Skeletal muscle tissue (tissue), 4 donors: ENCODE results near the gene DTNB. TPM values are rescaled to one million over a fixed set of nuclear protein-coding genes. Genes with fewer than 3 reads are reported as not detected.

Experiments used
- H3K27ac ChIP-seq: one replicate; pipeline ENCODE4 v1.7.0; 2013; ENCODE audit warnings: mild to moderate bottlenecking, low read depth, low read length, inconsistent platforms
- H3K27me3 ChIP-seq, 3 donors: one replicate each; pipeline ENCODE4 v1.7.0; 2013; ENCODE audit warnings: low read length in 3 of 3; ENCODE audit not compliant: control insufficient read depth in 3 of 3, insufficient read depth in 3 of 3
- H3K36me3 ChIP-seq, 3 donors: one replicate each; pipeline ENCODE4 v1.7.0; 2013; ENCODE audit warnings: low read length in 3 of 3; ENCODE audit not compliant: control insufficient read depth in 3 of 3, insufficient read depth in 3 of 3
- H3K4me1 ChIP-seq, 3 donors: one replicate each; pipeline ENCODE4 v1.7.0; 2013; ENCODE audit warnings: low read length in 3 of 3, mild to moderate bottlenecking in 3 of 3; ENCODE audit not compliant: control insufficient read depth in 3 of 3, insufficient read depth in 3 of 3
- H3K4me3 ChIP-seq, 3 donors: one replicate each; pipeline ENCODE4 v1.7.0; 2013; ENCODE audit warnings: low read length in 3 of 3
- H3K9ac ChIP-seq, 3 donors: one replicate each; pipeline ENCODE4 v1.7.0; 2013; ENCODE audit warnings: low read length in 3 of 3, mild to moderate bottlenecking in 3 of 3, moderate library complexity in 2 of 3, low read depth in 1 of 3
- H3K9me3 ChIP-seq, 3 donors: one replicate each; pipeline ENCODE4 v1.7.0; 2013; ENCODE audit warnings: low read length in 3 of 3; ENCODE audit not compliant: control insufficient read depth in 3 of 3
- total RNA-seq: library from RNA; depleted of rRNA; stranded (reverse); fragments of >200 nt; gene quantifications from one replicate; pipeline ENCODE4 v1.2.3, GENCODE V29; 2014
- donor health status: Osteomylitis.

DTNB gene
- total RNA-seq, 1 donor from 2014 or later = 3.1 TPM

DNA sequence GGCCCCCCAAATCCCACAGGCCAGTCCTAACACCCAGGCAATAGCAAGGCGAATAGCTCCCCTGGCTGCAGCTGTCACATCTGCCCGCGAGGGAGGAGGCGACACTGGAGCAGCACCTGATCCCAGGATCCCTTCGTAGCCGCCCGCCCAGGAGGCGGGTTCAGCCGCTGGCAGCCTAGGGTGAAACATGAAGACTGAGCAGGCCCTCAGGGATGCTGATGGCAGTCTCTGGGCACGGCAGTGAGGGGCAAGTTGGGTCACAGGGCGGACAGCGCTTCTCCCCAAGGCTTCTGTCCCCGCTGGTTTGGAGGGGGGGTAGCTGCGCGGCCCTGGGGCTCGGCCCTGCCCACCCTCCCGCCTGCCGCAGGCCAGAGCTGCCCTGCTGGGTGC lies 333.6 kb downstream of the DTNB start:
- H3K36me3 ChIP-seq = peaks cover 0 to 4% (median 0%) of the 10 kb centered on the region in 3 donors
- no peaks in the 10 kb centered on the region for H3K9me3 ChIP-seq
- H3K4me1 ChIP-seq = peaks cover 53 to 61% (median 56%) of the 10 kb centered on the region in 3 donors
- H3K27ac ChIP-seq = peak overlapping the region; percentile 88
- H3K4me3 ChIP-seq = peak overlapping the region; percentile 43 to 74 (median 72)
- H3K9ac ChIP-seq = peak overlapping the region; percentile 65 to 92 (median 75)
- H3K27me3 ChIP-seq = no peaks in the 10 kb centered on the region

DNA sequence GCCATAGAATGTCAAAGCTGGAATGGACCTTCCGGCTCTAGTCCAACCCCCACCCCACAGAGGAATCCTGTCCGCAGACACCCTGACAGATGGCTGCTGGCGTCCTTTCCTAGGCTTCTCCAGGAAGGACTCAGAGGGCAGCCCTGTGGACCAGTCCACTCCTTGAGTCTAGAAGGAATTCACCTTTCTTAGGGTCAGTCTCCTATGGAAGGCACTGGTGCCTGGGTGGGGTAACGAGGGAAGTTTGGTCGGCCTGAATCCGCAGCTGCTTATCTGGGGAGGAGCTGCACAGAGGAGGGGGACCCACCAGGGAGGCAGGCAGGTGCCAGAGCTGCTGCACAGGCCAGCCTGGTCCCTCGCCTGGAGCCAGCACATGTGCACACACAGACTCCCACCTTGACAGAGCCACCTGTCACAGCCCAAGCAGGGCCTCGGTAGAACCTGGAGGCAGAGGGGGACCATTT lies 334.1 kb downstream of the DTNB start:
- Histone ChIP-seq H3K9ac (peak overlapping the region; percentile 65 to 92 (median 75)), H3K4me1 (peaks cover 55 to 64% (median 58%) of the 10 kb centered on the region in 3 donors), H3K9me3 (no peaks in the 10 kb centered on the region), H3K4me3 (peak overlapping the region; percentile 41 to 74 (median 72)), H3K36me3 (peaks cover 0 to 4% (median 0%) of the 10 kb centered on the region in 3 donors), H3K27me3 (no peaks in the 10 kb centered on the region), H3K27ac (peak overlapping the region; percentile 88)

DNA sequence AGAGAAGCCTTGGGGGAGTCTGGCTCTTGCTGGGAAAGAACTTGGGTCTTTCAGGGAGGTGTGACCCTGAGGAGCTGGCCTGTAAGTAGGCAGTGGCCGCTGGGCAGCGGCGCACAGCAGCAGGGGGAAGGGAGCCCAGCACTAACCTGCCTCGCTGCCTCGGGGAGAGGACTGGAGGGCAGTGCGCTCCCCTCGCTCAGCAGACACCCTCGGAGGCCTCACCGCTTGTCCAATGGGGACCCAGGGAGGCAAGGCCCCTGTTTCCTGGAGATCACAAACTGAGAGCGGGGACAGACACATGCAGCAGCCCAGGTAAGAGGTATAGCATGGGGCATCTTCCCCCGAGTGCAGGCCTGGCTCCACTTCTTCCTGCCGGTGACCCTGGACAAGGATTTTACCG lies 335.0 kb downstream of the DTNB start:
- Histone ChIP-seq H3K4me1 (peaks cover 63 to 72% (median 67%) of the 10 kb centered on the region in 3 donors), H3K27me3 (no peaks in the 10 kb centered on the region), H3K4me3 (peak overlapping the region in 2 of 3 donors; percentile 24 to 29), H3K36me3 (peaks cover 0 to 4% (median 0%) of the 10 kb centered on the region in 3 donors), H3K27ac (peak overlapping the region; percentile 88), H3K9me3 (no peaks in the 10 kb centered on the region), H3K9ac (peak overlapping the region; percentile 65 to 92 (median 75))

DNA sequence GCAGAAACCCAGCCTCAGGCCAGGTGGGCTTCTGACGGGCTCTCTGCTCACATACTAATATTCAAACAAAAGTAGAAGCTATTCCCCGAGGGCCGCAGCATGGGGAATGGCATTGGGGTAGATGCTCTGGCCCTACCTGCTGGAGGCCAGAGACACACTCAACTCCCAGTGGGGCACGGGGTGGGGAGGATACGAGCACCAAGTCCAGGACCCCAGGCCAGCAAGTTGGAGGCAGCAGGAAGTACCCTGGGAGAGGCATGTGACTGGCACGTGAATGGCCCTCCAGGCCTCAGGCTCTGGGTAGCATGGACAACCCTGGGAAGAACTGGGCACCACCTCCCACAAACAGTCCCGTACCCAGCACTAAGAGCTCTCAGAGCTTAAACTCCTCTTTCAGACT lies 335.5 kb downstream of the DTNB start:
- Histone ChIP-seq H3K36me3 (peaks cover 0 to 4% (median 0%) of the 10 kb centered on the region in 3 donors), H3K9me3 (no peaks in the 10 kb centered on the region), H3K27ac (peak overlapping the region; percentile 88), H3K27me3 (no peaks in the 10 kb centered on the region), H3K4me3 (no peak overlapping the region), H3K9ac (peak overlapping the region in 2 of 3 donors; percentile 22 to 92), H3K4me1 (peaks cover 66 to 76% (median 70%) of the 10 kb centered on the region in 3 donors)

DNA sequence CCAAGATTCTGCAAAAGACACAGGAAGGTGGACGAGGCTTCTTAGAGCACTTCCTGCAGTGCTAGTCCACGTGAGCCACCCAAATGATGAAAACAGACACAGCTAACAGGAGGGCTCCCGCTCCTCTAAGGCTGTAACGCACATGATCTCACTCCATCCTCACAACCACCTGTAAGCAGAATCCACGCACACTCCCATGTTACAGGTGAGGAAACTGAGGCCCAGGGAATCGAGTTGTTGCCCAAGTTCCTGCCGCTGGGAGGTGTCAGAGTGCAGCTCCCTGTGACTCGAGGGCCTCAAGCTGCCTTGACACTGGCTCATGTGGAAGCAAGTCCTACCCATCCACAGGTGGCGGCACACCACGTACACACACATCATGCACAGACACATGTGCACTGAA lies 336.1 kb downstream of the DTNB start:
- Histone ChIP-seq H3K9me3 (no peaks in the 10 kb centered on the region), H3K4me3 (peak overlapping the region in 2 of 3 donors; percentile 1 to 23), H3K9ac (peak overlapping the region in 2 of 3 donors; percentile 22 to 92), H3K27me3 (no peaks in the 10 kb centered on the region), H3K27ac (no peak overlapping the region), H3K36me3 (peaks cover 0 to 4% (median 0%) of the 10 kb centered on the region in 3 donors), H3K4me1 (peaks cover 72 to 78% (median 72%) of the 10 kb centered on the region in 3 donors)

DNA sequence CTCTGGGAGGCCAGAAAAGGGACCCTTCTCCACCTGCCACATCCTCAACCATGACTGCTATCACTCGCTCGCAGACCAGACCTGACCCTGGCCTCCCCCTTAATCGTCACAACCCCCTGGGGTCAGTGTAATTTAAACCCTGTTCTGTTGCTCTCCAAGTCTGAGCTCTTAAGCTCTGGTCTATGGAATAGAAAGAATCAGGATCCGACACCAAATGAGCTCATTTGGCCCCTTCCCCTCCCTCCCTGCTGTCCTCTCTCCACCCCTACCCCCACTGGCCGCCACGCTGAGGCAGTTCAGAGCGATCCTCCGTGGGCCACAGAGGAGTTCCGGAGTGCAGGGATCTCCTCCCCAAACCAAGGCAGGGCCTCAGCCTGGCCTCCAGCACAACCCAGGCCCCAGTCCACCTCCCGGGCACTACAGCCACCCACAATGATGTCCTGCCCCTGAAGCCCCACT lies 337.0 kb downstream of the DTNB start:
- Histone ChIP-seq H3K27me3 (no peaks in the 10 kb centered on the region), H3K9me3 (no peaks in the 10 kb centered on the region), H3K4me3 (peak overlapping the region in 2 of 3 donors; percentile 10 to 29), H3K36me3 (peaks cover 0 to 4% (median 2%) of the 10 kb centered on the region in 3 donors), H3K4me1 (peaks cover 79 to 87% (median 81%) of the 10 kb centered on the region in 3 donors), H3K9ac (peak overlapping the region in 2 of 3 donors; percentile 54 to 92), H3K27ac (peak overlapping the region; percentile 85)

DNA sequence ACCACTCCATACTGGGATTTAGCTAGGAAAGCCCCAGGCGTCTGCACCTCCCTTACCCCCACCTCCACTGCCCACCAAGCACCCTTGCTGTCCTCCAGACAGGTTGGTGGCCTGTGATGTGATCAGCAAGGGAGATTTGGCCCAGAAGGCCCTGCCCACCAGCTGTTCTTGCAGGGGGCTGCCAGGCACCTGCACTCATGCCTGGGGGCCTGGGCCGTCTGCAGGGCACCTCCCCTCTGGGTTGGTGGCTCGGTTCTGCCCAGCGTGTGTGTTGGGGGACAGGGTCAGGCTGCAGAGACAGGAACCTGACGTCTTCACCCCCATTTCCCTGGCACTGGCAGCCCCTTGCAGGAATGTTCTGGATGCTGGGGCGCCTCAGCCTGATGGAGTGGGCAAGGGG lies 337.4 kb downstream of the DTNB start:
- no peaks in the 10 kb centered on the region for H3K27me3 ChIP-seq
- H3K4me3 ChIP-seq = peak overlapping the region in 1 of 3 donors; percentile 49
- H3K27ac ChIP-seq = peak overlapping the region; percentile 85
- H3K9ac ChIP-seq = peak overlapping the region; percentile 54 to 92 (median 66)
- peaks cover 82 to 91% (median 85%) of the 10 kb centered on the region in 3 donors for H3K4me1 ChIP-seq
- H3K36me3 ChIP-seq = peaks cover 0 to 4% (median 3%) of the 10 kb centered on the region in 3 donors
- no peaks in the 10 kb centered on the region for H3K9me3 ChIP-seq

DNA sequence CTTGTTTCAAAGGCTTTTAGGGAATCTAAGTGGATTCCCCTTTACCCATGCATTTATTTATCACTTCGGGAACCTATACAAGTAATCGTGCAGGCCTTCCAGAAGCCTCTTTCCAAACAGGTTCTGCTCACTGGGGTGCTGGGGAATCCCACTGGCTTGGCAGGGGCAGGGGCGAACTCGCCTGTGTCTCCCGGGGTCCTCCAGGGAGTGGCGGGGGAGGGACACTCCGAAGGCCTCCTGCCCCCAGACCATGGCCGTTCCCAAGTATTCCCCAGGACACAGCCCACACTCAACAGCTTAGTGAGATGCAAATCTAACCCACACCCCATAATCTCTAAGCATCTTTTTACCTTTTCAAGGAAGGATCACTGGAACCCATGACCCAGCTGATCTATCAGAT lies 338.2 kb downstream of the DTNB start:
- peaks cover 87 to 95% (median 92%) of the 10 kb centered on the region in 3 donors for H3K4me1 ChIP-seq
- H3K36me3 ChIP-seq = peaks cover 0 to 4% (median 3%) of the 10 kb centered on the region in 3 donors
- H3K9ac ChIP-seq = peak overlapping the region; percentile 66 to 92 (median 71)
- peak overlapping the region in 1 of 3 donors; percentile 14 for H3K4me3 ChIP-seq
- H3K27me3 ChIP-seq = no peaks in the 10 kb centered on the region
- no peaks in the 10 kb centered on the region for H3K9me3 ChIP-seq
- peak overlapping the region; percentile 85 for H3K27ac ChIP-seq

DNA sequence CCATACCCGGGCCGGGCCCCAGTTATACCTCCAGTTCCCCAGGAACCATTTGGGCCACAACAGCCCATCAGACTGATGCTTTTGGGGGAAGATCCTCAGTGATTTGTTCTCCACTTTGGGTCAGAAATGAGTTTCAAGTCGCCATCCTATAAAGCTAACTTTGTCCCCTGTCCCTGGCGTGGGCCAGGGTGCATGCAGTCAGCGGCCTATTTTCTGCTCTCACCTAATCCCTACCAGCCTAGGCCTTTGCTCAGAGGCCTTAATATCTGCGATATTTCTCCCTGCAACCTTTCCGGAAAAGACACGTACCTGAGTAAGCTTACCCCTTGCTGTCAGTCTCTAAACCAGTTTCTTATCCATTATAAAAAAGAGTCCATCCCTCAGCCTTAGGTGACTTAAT lies 338.9 kb downstream of the DTNB start:
- Histone ChIP-seq H3K36me3 (peaks cover 0 to 4% (median 3%) of the 10 kb centered on the region in 3 donors), H3K9me3 (no peaks in the 10 kb centered on the region), H3K4me1 (peaks cover 87 to 95% (median 93%) of the 10 kb centered on the region in 3 donors), H3K4me3 (peak overlapping the region in 1 of 3 donors; percentile 49), H3K27ac (peak overlapping the region; percentile 85), H3K9ac (peak overlapping the region; percentile 66 to 92 (median 71)), H3K27me3 (no peaks in the 10 kb centered on the region)

DNA sequence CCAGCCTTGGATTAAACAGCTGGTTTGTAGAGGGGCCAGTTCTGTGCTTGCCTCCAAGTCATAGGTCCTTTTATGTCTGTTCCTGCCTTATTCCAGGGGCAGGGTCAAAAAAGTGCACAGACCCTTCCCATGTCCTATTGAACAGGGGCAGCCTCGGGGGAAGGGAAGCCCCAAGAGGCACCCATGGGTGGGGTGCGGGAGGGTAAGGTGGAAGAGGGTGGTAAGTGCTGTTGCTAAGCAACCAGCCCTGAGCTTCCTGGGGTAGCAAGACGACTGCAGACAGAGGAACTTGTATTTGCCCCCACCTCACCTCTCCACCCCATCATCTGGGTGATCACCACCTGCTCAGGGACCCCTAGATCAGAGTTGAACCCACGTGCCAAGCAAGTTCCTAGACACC lies 339.4 kb downstream of the DTNB start:
- peak overlapping the region; percentile 85 for H3K27ac ChIP-seq
- peaks cover 0 to 4% (median 3%) of the 10 kb centered on the region in 3 donors for H3K36me3 ChIP-seq
- no peaks in the 10 kb centered on the region for H3K9me3 ChIP-seq
- no peaks in the 10 kb centered on the region for H3K27me3 ChIP-seq
- peak overlapping the region in 1 of 3 donors; percentile 49 for H3K4me3 ChIP-seq
- peaks cover 87 to 95% (median 93%) of the 10 kb centered on the region in 3 donors for H3K4me1 ChIP-seq
- peak overlapping the region; percentile 66 to 92 (median 71) for H3K9ac ChIP-seq
